ENCODE results near the gene CTXND1.

- TF ChIP-seq SUZ12 (IDR thresholded peaks at IDR 0.05; ENCODE audit: extremely low read depth, insufficient read depth, insufficient read length) (no peak), ZNF274 (IDR thresholded peaks at IDR 0.05; ENCODE audit: low read depth, low read length) (no peak)
These were observed 15.6 kb upstream of the CTXND1 start for GRCh38 chr15:80267658-80268057.

Measured in NT2/D1 (cell line).